Tibial nerve (tissue), 4 donors: ENCODE measurements around the gene POU6F2. TPM values are rescaled to one million over a fixed set of nuclear protein-coding genes. Genes with fewer than 3 reads are reported as not detected.
A peak's percentile ranks its signal among the peaks of the same experiment; 100 is the strongest.
"Not testable (repeated sequence)": the region's sequence is repeated elsewhere in the genome, so short reads cannot be mapped to it uniquely, and the experiment has no call there.

ENCODE experiments used
- DNase-seq, 2 donors: peaks; one replicate each; pipeline ENCODE4 v3.0.0-alpha.2; 2019; ENCODE audit warnings: low spot score in 2 of 2
- H3K27ac ChIP-seq, 4 donors: fragments of 200-600 bp; sonication (generic) in 3 of 4; one replicate each; pipeline ENCODE4 v1.5.1; 2017 to 2019; ENCODE audit warnings: mild to moderate bottlenecking in 1 of 4
- H3K27me3 ChIP-seq, 2 donors: fragments of 200-600 bp; sonication (generic) in 1 of 2; one replicate each; pipeline versions ENCODE4 v1.5.1 to v1.6.0; 2017 to 2019
- H3K36me3 ChIP-seq, 3 donors: fragments of 200-600 bp; sonication (generic); one replicate each; pipeline ENCODE4 v1.5.1; 2018 to 2019
- H3K4me1 ChIP-seq, 4 donors: fragments of 200-600 bp; sonication (generic) in 3 of 4; one replicate each; pipeline ENCODE4 v1.5.1; 2017 to 2019
- H3K4me3 ChIP-seq, 4 donors: fragments of 200-600 bp; sonication (generic) in 3 of 4; one replicate each; pipeline ENCODE4 v1.5.1; 2017 to 2019; ENCODE audit warnings: mild to moderate bottlenecking in 1 of 4, moderate library complexity in 1 of 4
- H3K9me3 ChIP-seq, 4 donors: fragments of 200-600 bp; sonication (generic) in 3 of 4; one replicate each; pipeline ENCODE4 v1.5.1; 2017 to 2019
- EP300 ChIP-seq, 2 donors: sonication (generic); formaldehyde crosslinking; IDR thresholded peaks; one replicate each; pipeline ENCODE4 v1.6.1; 2017; ENCODE audit warnings: antibody characterized with exemption in 2 of 2, mild to moderate bottlenecking in 1 of 2
- POLR2A ChIP-seq, 2 donors: fragments of 450-650 bp; IDR thresholded peaks; one replicate each; pipeline ENCODE4 v1.6.1; 2017; ENCODE audit warnings: antibody characterized with exemption in 2 of 2, mild to moderate bottlenecking in 2 of 2, moderate library complexity in 2 of 2
- WGBS, 2 donors: methylation state at CpG; one replicate each; pipeline ENCODE4 v1.1.5; 2018; 5-methylcytosine and 5-hydroxymethylcytosine counted together
- total RNA-seq, 4 donors: library from RNA; depleted of rRNA; stranded (reverse); fragments of >200 nt; gene quantifications; one replicate each; pipeline ENCODE4 v1.1.0, GENCODE V29; 2016
- TF ChIP-seq, protein P1 (sequence below), 5 experiments: fragments of 200-600 bp in 3 of 5; fragments of 450-650 bp in 2 of 5; sonication (generic) in 3 of 5; IDR thresholded peaks; one replicate each; pipeline ENCODE4 v1.5.1; 2016 to 2019; ENCODE audit warnings: antibody characterized with exemption in 5 of 5, mild to moderate bottlenecking in 3 of 5, moderate library complexity in 2 of 5

POU6F2 gene
- total RNA-seq, 4 donors from 2014 or later, result 0.21 to 1.8 (median 1.3) TPM

GRCh38 chr7:38942431-38943051 is 35.2 kb upstream of the POU6F2 start:
- DNase-seq, result no peak
- H3K36me3 ChIP-seq, result no peaks in the 10 kb centered on the region
- H3K4me3 ChIP-seq, result no peak overlapping the region
- 69 to 72% methylated on average over 4 of the region's 4 CpGs for WGBS, 2 donors
- no peaks in the 10 kb centered on the region for H3K9me3 ChIP-seq
- no peaks in the 10 kb centered on the region for H3K4me1 ChIP-seq
- TF ChIP-seq, protein P1, sequence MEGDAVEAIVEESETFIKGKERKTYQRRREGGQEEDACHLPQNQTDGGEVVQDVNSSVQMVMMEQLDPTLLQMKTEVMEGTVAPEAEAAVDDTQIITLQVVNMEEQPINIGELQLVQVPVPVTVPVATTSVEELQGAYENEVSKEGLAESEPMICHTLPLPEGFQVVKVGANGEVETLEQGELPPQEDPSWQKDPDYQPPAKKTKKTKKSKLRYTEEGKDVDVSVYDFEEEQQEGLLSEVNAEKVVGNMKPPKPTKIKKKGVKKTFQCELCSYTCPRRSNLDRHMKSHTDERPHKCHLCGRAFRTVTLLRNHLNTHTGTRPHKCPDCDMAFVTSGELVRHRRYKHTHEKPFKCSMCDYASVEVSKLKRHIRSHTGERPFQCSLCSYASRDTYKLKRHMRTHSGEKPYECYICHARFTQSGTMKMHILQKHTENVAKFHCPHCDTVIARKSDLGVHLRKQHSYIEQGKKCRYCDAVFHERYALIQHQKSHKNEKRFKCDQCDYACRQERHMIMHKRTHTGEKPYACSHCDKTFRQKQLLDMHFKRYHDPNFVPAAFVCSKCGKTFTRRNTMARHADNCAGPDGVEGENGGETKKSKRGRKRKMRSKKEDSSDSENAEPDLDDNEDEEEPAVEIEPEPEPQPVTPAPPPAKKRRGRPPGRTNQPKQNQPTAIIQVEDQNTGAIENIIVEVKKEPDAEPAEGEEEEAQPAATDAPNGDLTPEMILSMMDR (IDR thresholded peaks at IDR 0.05), result no peak
- TF ChIP-seq POLR2A (IDR thresholded peaks at IDR 0.05) (no peak), EP300 (IDR thresholded peaks at IDR 0.05) (no peak)
- peak overlapping the region in 2 of 4 donors; percentile 18 to 19 for H3K27ac ChIP-seq
- no peaks in the 10 kb centered on the region for H3K27me3 ChIP-seq

GRCh38 chr7:38947541-38947940 is 30.2 kb upstream of the POU6F2 start:
- H3K36me3 ChIP-seq, H3K27ac ChIP-seq, DNase-seq, H3K4me1 ChIP-seq, H3K4me3 ChIP-seq, H3K27me3 ChIP-seq, H3K9me3 ChIP-seq: not testable (repeated sequence)
- 77 to 88% methylated on average over 4 of the region's 4 CpGs for WGBS, 2 donors

DNA sequence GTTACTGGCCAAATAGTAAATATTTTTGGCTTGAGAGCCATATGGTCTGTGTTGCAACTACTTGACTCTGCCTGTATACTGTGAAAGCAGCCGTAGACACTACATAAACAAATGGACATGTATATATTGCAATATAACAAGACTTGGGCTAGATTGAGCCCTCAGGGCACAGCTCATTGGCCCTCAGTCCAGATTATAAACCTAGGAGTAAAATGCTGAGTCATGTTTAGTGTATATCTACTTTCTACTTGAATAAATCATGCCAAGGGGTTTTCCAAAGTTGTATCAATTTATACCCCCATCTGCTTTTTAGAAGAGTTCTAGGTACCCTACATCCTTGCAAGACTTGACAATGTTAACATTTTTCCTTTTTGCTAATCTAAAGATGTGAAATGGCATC is 27.4 kb upstream of the POU6F2 start:
- WGBS, 2 donors, result 38 to 44% methylated on average over 1 of the region's 1 CpG
- H3K4me1 ChIP-seq, result no peaks in the 10 kb centered on the region
- DNase-seq, result no peak
- no peaks in the 10 kb centered on the region for H3K9me3 ChIP-seq
- TF ChIP-seq POLR2A (IDR thresholded peaks at IDR 0.05), result no peak
- TF ChIP-seq EP300 (IDR thresholded peaks at IDR 0.05), result no peak
- TF ChIP-seq, protein P1 (IDR thresholded peaks at IDR 0.05), result no peak
- no peaks in the 10 kb centered on the region for H3K27me3 ChIP-seq
- no peak overlapping the region for H3K4me3 ChIP-seq
- H3K27ac ChIP-seq, result no peak overlapping the region
- no peaks in the 10 kb centered on the region for H3K36me3 ChIP-seq

DNA sequence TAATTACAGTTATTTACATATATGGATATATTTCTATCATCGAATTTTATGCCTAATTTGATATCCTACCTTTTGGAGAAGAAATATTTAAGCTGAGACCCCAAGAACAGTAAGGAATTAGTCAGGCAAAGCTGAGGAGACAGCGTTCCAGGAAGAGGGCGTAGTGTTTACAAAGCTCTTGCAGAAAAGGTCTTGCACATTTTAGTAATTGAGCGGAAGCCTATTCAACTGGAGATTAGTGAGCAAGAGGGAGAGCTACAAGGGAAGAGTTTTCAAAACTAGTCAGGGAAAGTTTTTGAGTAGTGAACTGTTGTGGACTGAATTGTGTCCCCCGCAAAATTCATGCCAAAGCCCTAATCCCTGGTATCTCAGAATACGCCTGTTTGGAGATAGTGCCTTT is 26.5 kb upstream of the POU6F2 start:
- H3K4me1 ChIP-seq, result no peaks in the 10 kb centered on the region
- DNase-seq, result no peak
- TF ChIP-seq POLR2A (IDR thresholded peaks at IDR 0.05), result no peak
- TF ChIP-seq EP300 (IDR thresholded peaks at IDR 0.05), result no peak
- TF ChIP-seq, protein P1 (IDR thresholded peaks at IDR 0.05), result no peak
- H3K27me3 ChIP-seq, result no peaks in the 10 kb centered on the region
- no peak overlapping the region for H3K27ac ChIP-seq
- no peaks in the 10 kb centered on the region for H3K9me3 ChIP-seq
- no peaks in the 10 kb centered on the region for H3K36me3 ChIP-seq
- H3K4me3 ChIP-seq, result no peak overlapping the region
- 87 to 89% methylated on average over 6 of the region's 6 CpGs for WGBS, 2 donors

DNA sequence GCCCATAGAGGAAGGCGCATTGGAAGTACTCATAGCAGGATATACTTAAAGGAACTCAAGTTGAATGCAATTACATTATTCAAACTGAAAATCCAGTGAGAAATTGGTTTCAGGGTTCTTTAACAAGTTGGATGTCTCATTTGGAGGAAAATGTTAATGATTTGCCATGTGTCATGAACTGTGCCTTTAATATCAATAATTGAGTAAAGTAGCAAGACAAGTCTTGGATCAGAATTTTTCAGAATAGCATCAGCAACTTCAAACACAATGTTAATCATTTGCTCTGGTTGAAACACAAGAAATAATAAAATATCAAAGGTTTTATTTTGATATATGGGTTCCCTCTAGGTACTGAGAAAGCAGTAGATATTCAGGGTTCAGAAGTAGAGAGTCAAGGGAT is 24.5 kb upstream of the POU6F2 start:
- no peaks in the 10 kb centered on the region for H3K36me3 ChIP-seq
- H3K9me3 ChIP-seq, result no peaks in the 10 kb centered on the region
- H3K27ac ChIP-seq, result no peak overlapping the region
- H3K4me1 ChIP-seq, result no peaks in the 10 kb centered on the region
- no peak overlapping the region for H3K4me3 ChIP-seq
- no peak for TF ChIP-seq POLR2A (IDR thresholded peaks at IDR 0.05)
- 87 to 100% methylated on average over 1 of the region's 1 CpG for WGBS, 2 donors
- H3K27me3 ChIP-seq, result no peaks in the 10 kb centered on the region
- no peak for DNase-seq

DNA sequence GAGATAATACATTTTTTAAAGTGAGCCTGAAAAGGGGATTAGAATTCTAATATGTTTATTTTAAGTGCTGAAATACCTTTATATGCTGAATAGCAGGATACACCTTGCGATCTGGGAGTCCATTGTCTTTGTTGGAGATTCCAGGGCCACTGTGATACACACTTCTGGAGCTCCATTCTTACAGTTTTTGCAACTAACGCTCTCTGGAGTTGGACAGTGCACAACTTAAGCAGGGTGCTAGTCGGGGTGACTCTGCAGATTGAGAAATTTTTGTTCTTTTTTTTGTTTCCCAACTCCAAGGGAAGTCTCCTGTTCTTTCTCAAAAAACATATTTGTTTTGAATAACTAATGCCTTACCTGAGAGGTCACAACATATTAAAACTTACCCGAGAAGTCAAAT is 23.7 kb upstream of the POU6F2 start:
- TF ChIP-seq EP300 (IDR thresholded peaks at IDR 0.05) (no peak), POLR2A (IDR thresholded peaks at IDR 0.05) (no peak)
- TF ChIP-seq, protein P1 (IDR thresholded peaks at IDR 0.05), result no peak
- Histone ChIP-seq H3K27ac (no peak overlapping the region), H3K27me3 (no peaks in the 10 kb centered on the region), H3K4me1 (no peaks in the 10 kb centered on the region), H3K36me3 (no peaks in the 10 kb centered on the region), H3K9me3 (no peaks in the 10 kb centered on the region), H3K4me3 (no peak overlapping the region)
- WGBS, 2 donors, result 81 to 82% methylated on average over 4 of the region's 4 CpGs
- no peak for DNase-seq
